ENCODE measurements around the gene CDIPT. TPM values are rescaled to one million over a fixed set of nuclear protein-coding genes. Genes with fewer than 3 reads are reported as not detected.

Gene CDIPT
- total and polyA plus RNA-seq, 2 of the 13 experiments (the other 11 are each of a cell fraction or from before 2014, with no cell fraction given) = 54.9 to 97.5 TPM

DNA sequence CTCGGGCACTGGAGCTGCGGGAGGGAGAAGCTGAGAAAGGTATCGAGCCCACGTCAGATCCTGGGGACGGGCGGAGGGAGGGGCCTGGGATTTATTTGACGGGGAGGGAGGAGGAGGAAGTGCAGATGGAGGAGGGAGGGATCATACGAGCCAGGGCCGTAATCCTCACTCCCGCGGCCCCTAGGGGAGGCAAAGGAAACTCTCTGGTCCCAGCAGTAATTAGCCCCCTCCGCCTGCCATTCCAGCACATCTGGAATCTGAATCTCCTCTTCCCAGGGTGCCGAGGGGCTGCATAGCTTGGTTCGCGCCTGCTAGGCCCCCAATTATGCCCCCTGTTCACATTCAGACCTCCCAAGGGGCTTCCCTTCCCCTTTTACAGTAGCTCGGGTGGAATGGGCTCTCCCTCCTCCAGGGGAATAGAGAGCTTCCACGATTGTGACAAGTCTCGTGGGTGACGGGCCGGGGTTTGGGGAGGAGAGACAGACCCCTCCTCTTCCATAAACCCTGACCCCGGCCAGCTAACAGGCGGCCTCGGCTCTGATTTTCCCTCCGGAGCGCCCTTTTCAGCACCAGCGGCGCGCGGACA is 36.6 kb upstream of the CDIPT start, which contains the start of gene SEZ6L2 (continued):
- TF ChIP-seq, protein P1, sequence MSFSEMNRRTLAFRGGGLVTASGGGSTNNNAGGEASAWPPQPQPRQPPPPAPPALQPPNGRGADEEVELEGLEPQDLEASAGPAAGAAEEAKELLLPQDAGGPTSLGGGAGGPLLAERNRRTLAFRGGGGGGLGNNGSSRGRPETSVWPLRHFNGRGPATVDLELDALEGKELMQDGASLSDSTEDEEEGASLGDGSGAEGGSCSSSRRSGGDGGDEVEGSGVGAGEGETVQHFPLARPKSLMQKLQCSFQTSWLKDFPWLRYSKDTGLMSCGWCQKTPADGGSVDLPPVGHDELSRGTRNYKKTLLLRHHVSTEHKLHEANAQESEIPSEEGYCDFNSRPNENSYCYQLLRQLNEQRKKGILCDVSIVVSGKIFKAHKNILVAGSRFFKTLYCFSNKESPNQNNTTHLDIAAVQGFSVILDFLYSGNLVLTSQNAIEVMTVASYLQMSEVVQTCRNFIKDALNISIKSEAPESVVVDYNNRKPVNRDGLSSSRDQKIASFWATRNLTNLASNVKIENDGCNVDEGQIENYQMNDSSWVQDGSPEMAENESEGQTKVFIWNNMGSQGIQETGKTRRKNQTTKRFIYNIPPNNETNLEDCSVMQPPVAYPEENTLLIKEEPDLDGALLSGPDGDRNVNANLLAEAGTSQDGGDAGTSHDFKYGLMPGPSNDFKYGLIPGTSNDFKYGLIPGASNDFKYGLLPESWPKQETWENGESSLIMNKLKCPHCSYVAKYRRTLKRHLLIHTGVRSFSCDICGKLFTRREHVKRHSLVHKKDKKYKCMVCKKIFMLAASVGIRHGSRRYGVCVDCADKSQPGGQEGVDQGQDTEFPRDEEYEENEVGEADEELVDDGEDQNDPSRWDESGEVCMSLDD (CRISPR knock-in tag; IDR thresholded peaks at IDR 0.05; ENCODE audit: borderline replicate concordance) = no peak; the same call in 1 of the 2 replicates
- TF ChIP-seq ZNF709 (CRISPR knock-in tag; IDR thresholded peaks at IDR 0.05) (peak; percentile 99), ZNF550 (CRISPR knock-in tag; IDR thresholded peaks at IDR 0.05; ENCODE audit: borderline replicate concordance) (no peak), LBX2 (CRISPR knock-in tag; IDR thresholded peaks at IDR 0.05; ENCODE audit: borderline replicate concordance) (no peak), ZNF3 (CRISPR knock-in tag; IDR thresholded peaks at IDR 0.05) (peak; percentile 77; the same call in 1 of the 2 replicates), PAXIP1 (CRISPR knock-in tag; conservative IDR thresholded peaks at IDR 0.05) (no peak), MTA3 (CRISPR knock-in tag; IDR thresholded peaks at IDR 0.05) (no peak), ZNF556 (CRISPR knock-in tag; IDR thresholded peaks at IDR 0.05; ENCODE audit: borderline replicate concordance) (no peak), DDIT3 (CRISPR knock-in tag; IDR thresholded peaks at IDR 0.05) (no peak), ZNF318 (CRISPR knock-in tag; IDR thresholded peaks at IDR 0.05) (no peak)
